Smooth muscle cell (in vitro differentiated cells): Measurements from ENCODE around the gene TSEN2. TPM values are rescaled to one million over a fixed set of nuclear protein-coding genes. Genes with fewer than 3 reads are reported as not detected.

ENCODE experiments used
- DNase-seq: peaks from one replicate; lab custom pipeline; 2025; ENCODE audit not compliant: unreplicated experiment; lab: John Stamatoyannopoulos, UW
- H2AFZ ChIP-seq: fragments of 200-600 bp; sonication (generic); 2 replicates; pipeline ENCODE4 v1.6.0; 2016; ENCODE audit warnings: antibody characterized with exemption, low read depth, mild to moderate bottlenecking
- H3F3A ChIP-seq: fragments of 200-600 bp; sonication (generic); 2 replicates; pipeline ENCODE4 v1.6.0; 2017; ENCODE audit warnings: antibody characterized with exemption, low read depth
- H3K27ac ChIP-seq: fragments of 200-600 bp; sonication (generic); 2 replicates; pipeline ENCODE4 v1.5.1; 2016; ENCODE audit warnings: low read depth, mild to moderate bottlenecking
- H3K27me3 ChIP-seq: fragments of 200-600 bp; sonication (generic); 2 replicates; pipeline ENCODE4 v1.6.1; 2016; ENCODE audit warnings: low read depth, mild to moderate bottlenecking
- H3K36me3 ChIP-seq: fragments of 200-600 bp; sonication (generic); 2 replicates; pipeline ENCODE4 v1.5.1; 2016; ENCODE audit warnings: low read depth
- H3K4me1 ChIP-seq: fragments of 200-600 bp; sonication (generic); 2 replicates; pipeline ENCODE4 v1.5.1; 2016; ENCODE audit warnings: low read depth
- H3K4me2 ChIP-seq: fragments of 200-600 bp; sonication (generic); 2 replicates; pipeline ENCODE4 v1.6.0; 2016; ENCODE audit warnings: mild to moderate bottlenecking
- H3K4me3 ChIP-seq: fragments of 200-600 bp; sonication (generic); 2 replicates; pipeline ENCODE4 v1.5.1; 2016; ENCODE audit warnings: mild to moderate bottlenecking
- H3K79me2 ChIP-seq: fragments of 200-600 bp; sonication (generic); 2 replicates; pipeline ENCODE4 v1.6.0; 2016; ENCODE audit warnings: low read depth, mild to moderate bottlenecking
- H3K9ac ChIP-seq: fragments of 200-600 bp; sonication (generic); 2 replicates; pipeline ENCODE4 v1.6.0; 2016; ENCODE audit warnings: low read depth
- H3K9me3 ChIP-seq: fragments of 200-600 bp; sonication (generic); replicated peaks from 2 replicates; pipeline ENCODE4 v1.5.1; 2016; ENCODE audit warnings: low read depth
- H4K20me1 ChIP-seq: fragments of 200-600 bp; sonication (generic); 2 replicates; pipeline ENCODE4 v1.6.0; 2016; ENCODE audit warnings: low read depth
- CTCF ChIP-seq: fragments of 200-600 bp; sonication (generic); IDR thresholded peaks from 2 replicates; pipeline ENCODE4 v1.5.1; 2017; ENCODE audit warnings: borderline replicate concordance, mild to moderate bottlenecking, antibody characterized with exemption; ENCODE audit not compliant: insufficient read depth, poor library complexity, severe bottlenecking
- WGBS: methylation state at CpG from one replicate; pipeline ENCODE4 v1.1.7; 2016; ENCODE audit warnings: low lambda C conversion rate; 5-methylcytosine and 5-hydroxymethylcytosine counted together
- polyA plus RNA-seq: library from polyadenylated mRNA; unstranded; fragments of >200 nt; fragmentation: Nextera tagmentation; extraction: Ambion mirVana; gene quantifications from 2 replicates; pipeline ENCODE4 v1.2.1, GENCODE V29; 2016
- total RNA-seq: library from RNA; depleted of rRNA; stranded (reverse); fragments of >200 nt; gene quantifications from 2 replicates; pipeline ENCODE4 v1.2.3, GENCODE V29; 2014

The TSEN2 gene
- total and polyA plus RNA-seq, 2 experiments from 2014 or later, result 3.6 to 3.9 TPM

GRCh38 chr3:12462159-12462947, 21.9 kb upstream of the TSEN2 start:
- Histone ChIP-seq H4K20me1 (no peaks in the 10 kb centered on the region), H3K4me2 (no peak overlapping the region), H3K4me3 (no peak overlapping the region), H3K36me3 (no peaks in the 10 kb centered on the region), H3K27me3 (no peaks in the 10 kb centered on the region), H3K79me2 (no peaks in the 10 kb centered on the region), H2AFZ (no peak overlapping the region), H3K27ac (no peak overlapping the region), H3K9me3 (no peaks in the 10 kb centered on the region), H3K4me1 (peaks cover 3% of the 10 kb centered on the region), H3K9ac (no peak overlapping the region), H3F3A (no peaks in the 10 kb centered on the region)
- no peak for DNase-seq
- WGBS, result 59% methylated on average over 9 of the region's 9 CpGs
- no peak for TF ChIP-seq CTCF

- H3K9me3 ChIP-seq, result no peaks in the 10 kb centered on the region
- H3K4me2 ChIP-seq, result no peak overlapping the region
- H3K4me3 ChIP-seq, result no peak overlapping the region
- H3K27me3 ChIP-seq, result no peaks in the 10 kb centered on the region
- H2AFZ ChIP-seq, result no peak overlapping the region
- H3F3A ChIP-seq, result no peaks in the 10 kb centered on the region
- H3K9ac ChIP-seq, result no peak overlapping the region
- no peaks in the 10 kb centered on the region for H3K79me2 ChIP-seq
- peaks cover 3% of the 10 kb centered on the region for H3K4me1 ChIP-seq
- 100% methylated on average over 1 of the region's 1 CpG for WGBS
- no peaks in the 10 kb centered on the region for H3K36me3 ChIP-seq
- no peak for TF ChIP-seq CTCF
- H4K20me1 ChIP-seq, result no peaks in the 10 kb centered on the region
- DNase-seq, result no peak
- H3K27ac ChIP-seq, result no peak overlapping the region
Observed at GRCh38 chr3:12463686-12464085, 20.6 kb upstream of the TSEN2 start.

- no peaks in the 10 kb centered on the region for H3K79me2 ChIP-seq
- no peaks in the 10 kb centered on the region for H3K9me3 ChIP-seq
- H3K27ac ChIP-seq, result no peak overlapping the region
- TF ChIP-seq CTCF, result no peak
- no peaks in the 10 kb centered on the region for H3K36me3 ChIP-seq
- no peak for DNase-seq
- no peak overlapping the region for H3K4me3 ChIP-seq
- H3K9ac ChIP-seq, result no peak overlapping the region
- no peaks in the 10 kb centered on the region for H3K27me3 ChIP-seq
- no peak overlapping the region for H3K4me2 ChIP-seq
- no peaks in the 10 kb centered on the region for H4K20me1 ChIP-seq
- H3K4me1 ChIP-seq, result peaks cover 3% of the 10 kb centered on the region
- H2AFZ ChIP-seq, result no peak overlapping the region
- H3F3A ChIP-seq, result no peaks in the 10 kb centered on the region
Observed at GRCh38 chr3:12464181-12464580, 20.1 kb upstream of the TSEN2 start.

GRCh38 chr3:12465151-12465835, 19.0 kb upstream of the TSEN2 start:
- no peak overlapping the region for H2AFZ ChIP-seq
- WGBS, result 91% methylated on average over 18 of the region's 18 CpGs

More at GRCh38 chr3:12465151-12465835, 19.0 kb upstream of the TSEN2 start:
- no peak for TF ChIP-seq CTCF
- DNase-seq, result no peak
- no peak overlapping the region for H3K27ac ChIP-seq
- no peak overlapping the region for H3K4me2 ChIP-seq
- H3K9me3 ChIP-seq, result no peaks in the 10 kb centered on the region
- no peaks in the 10 kb centered on the region for H3K36me3 ChIP-seq
- no peaks in the 10 kb centered on the region for H3K27me3 ChIP-seq
- H3K79me2 ChIP-seq, result no peaks in the 10 kb centered on the region
- no peaks in the 10 kb centered on the region for H4K20me1 ChIP-seq
- peaks cover 3% of the 10 kb centered on the region for H3K4me1 ChIP-seq
- no peak overlapping the region for H3K9ac ChIP-seq
- no peaks in the 10 kb centered on the region for H3F3A ChIP-seq
- no peak overlapping the region for H3K4me3 ChIP-seq
